Activated CD4-positive, alpha-beta T cell treated with anti-CD3 and anti-CD28 coated beads, Interleukin-2, amount 50 U/mL, for 4 hours (primary cell): ENCODE data around the gene KLHL34.

Source experiments
- DNase-seq, 2 experiments: peaks; one replicate each; pipeline ENCODE4 v3.0.0-alpha.2; 2020

The KLHL34 gene

GRCh38 chrX:21645886-21646285 lies 12.2 kb downstream of the KLHL34 start:
- DNase-seq, result no peak

DNA sequence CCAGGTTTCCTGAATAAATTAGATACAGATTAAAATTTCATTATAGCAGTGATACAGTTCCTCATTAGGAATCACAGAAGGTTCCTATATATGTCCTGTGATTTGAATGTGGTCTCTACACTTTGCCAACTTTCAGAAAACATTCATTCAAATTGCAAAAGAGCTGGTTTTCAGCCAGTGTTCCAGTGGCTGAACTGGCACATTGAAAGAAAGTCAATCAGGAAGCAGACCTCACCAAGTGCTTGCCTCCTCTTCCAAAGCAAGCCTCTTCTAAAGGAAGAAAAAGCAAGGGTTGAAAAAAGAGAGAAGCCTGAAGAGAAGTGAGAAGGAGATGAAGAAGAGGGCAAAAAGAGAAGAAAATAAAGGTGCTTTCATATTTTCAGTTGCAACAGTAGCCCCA lies 12.7 kb downstream of the KLHL34 start:
- no peak for DNase-seq

GRCh38 chrX:21639775-21640174 lies 18.4 kb downstream of the KLHL34 start:
- DNase-seq, result no peak

- DNase-seq, result no peak
Measured at GRCh38 chrX:21638311-21638710, 19.8 kb downstream of the KLHL34 start.

GRCh38 chrX:21632027-21632426 lies 26.1 kb downstream of the KLHL34 start:
- DNase-seq, result no peak

DNA sequence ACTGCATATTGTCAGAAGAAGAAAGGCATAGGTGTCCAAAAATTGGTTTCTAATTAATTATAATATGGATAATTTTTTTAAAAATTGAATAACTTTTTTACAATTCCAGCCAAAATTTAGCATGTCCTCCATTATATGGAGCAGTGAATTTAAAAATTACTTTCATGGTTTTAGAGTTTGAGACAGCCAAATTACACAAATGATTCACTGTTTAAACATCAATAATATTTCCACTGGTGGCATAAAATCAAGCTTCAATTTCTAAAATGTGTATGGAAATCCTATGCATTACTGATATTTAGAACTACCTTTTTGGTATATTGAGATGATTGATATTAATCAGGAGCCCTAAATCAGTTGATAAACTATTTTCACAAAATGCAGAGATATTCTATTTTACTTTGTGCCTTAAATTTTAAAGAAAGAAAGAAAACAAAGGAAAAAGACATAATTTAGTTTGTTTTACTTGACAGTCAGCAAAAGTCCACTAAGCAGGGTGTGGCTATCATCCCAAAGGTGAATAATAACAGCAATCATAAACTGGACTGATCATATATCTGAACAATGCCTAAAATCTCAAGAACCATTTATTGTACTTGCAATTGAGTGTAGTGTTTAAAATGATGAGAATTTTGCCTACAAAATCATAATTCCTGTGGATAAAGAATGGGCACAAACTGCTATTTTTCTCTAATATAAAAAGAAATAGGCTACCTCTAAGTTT lies 34.2 kb downstream of the KLHL34 start:
- DNase-seq, result no peak

GRCh38 chrX:21620234-21620633 lies 37.9 kb downstream of the KLHL34 start:
- no peak for DNase-seq

GRCh38 chrX:21616386-21616785 lies 41.7 kb downstream of the KLHL34 start:
- DNase-seq, result no peak

DNA sequence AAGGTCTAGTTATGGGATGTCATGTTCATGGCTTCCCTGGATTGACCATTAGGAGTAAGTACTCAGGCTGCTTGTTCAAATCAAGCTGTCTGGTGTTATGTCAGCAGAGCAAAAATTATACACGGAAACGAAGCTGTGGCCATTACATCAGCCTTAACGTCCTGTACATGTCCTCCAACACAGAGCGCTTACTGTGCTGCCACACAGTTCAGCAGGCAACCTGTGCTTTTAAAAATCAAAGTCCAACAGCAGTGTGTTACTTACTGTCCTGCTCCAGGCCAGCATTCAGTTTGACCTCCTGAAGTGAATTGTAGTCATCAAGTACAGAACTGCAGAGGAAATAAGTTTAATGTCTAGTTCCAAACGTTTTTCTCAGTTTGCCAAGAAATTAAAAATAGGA lies 46.0 kb downstream of the KLHL34 start:
- no peak for DNase-seq

GRCh38 chrX:21610168-21610567 lies 48.0 kb downstream of the KLHL34 start:
- no peak for DNase-seq

DNA sequence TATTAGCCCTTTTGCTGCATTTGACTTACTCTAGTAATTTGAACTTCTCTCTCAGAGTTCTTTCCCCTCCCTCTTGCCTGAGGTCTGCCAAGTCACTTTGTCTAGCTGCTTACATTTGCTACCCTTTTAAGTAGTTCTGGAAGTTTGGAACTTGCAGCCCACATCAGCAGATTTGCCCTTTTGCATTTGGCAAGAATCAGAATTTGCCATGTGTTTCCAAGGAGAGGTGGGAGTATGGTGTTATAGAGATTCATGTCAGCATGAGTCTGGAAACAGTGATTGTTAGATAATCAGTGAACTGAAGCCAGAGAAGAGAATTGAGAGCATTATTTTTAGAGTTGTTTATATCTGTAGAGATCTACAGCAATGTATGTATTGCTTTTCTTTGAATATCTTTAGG lies 52.1 kb downstream of the KLHL34 start:
- no peak for DNase-seq
